ENCODE results near the gene MAN1B1.

DNA sequence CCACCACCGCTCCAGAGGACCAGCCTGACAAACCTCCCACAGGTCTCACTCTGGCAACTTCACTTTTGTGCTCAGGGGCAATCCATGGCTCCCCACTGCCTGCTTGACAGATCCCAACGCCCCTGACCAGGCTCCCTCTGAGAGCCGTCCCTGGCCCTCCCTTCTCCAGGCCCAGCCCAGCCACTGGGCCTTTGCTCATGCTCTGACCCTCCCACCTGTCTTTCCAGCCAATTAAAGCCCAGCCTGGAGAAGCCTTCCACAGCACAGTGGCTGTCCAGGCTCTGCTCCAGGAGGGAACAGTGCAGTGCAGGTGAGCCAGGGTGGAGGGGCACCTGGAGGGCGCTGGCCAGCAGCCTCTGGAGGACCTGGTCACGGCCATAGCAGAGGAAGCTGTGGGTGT lies 36.2 kb upstream of the MAN1B1 start:
- TF ChIP-seq RARB (CRISPR knock-in tag; IDR thresholded peaks at IDR 0.05) (no peak), PPARA (CRISPR knock-in tag; IDR thresholded peaks at IDR 0.05; ENCODE audit: borderline replicate concordance) (no peak), ZNF565 (CRISPR knock-in tag; conservative IDR thresholded peaks at IDR 0.05; ENCODE audit: low read depth) (no peak), ZFP3 (CRISPR knock-in tag; IDR thresholded peaks at IDR 0.05) (no peak), CSDC2 (CRISPR knock-in tag; IDR thresholded peaks at IDR 0.05) (no peak), ARNTL (CRISPR knock-in tag; IDR thresholded peaks at IDR 0.05; ENCODE audit: borderline replicate concordance, low read depth) (no peak), ZFP30 (CRISPR knock-in tag; IDR thresholded peaks at IDR 0.05) (no peak), TCF4 (CRISPR knock-in tag; IDR thresholded peaks at IDR 0.05; ENCODE audit: borderline replicate concordance) (no peak), GLIS3 (CRISPR knock-in tag; IDR thresholded peaks at IDR 0.05) (no peak), TOX (CRISPR knock-in tag; IDR thresholded peaks at IDR 0.05; ENCODE audit: borderline replicate concordance) (no peak)
- TF ChIP-seq, protein P1, sequence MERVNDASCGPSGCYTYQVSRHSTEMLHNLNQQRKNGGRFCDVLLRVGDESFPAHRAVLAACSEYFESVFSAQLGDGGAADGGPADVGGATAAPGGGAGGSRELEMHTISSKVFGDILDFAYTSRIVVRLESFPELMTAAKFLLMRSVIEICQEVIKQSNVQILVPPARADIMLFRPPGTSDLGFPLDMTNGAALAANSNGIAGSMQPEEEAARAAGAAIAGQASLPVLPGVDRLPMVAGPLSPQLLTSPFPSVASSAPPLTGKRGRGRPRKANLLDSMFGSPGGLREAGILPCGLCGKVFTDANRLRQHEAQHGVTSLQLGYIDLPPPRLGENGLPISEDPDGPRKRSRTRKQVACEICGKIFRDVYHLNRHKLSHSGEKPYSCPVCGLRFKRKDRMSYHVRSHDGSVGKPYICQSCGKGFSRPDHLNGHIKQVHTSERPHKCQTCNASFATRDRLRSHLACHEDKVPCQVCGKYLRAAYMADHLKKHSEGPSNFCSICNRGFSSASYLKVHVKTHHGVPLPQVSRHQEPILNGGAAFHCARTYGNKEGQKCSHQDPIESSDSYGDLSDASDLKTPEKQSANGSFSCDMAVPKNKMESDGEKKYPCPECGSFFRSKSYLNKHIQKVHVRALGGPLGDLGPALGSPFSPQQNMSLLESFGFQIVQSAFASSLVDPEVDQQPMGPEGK (CRISPR knock-in tag; IDR thresholded peaks at IDR 0.05; ENCODE audit: borderline replicate concordance), result no peak
- TF ChIP-seq, protein P2, sequence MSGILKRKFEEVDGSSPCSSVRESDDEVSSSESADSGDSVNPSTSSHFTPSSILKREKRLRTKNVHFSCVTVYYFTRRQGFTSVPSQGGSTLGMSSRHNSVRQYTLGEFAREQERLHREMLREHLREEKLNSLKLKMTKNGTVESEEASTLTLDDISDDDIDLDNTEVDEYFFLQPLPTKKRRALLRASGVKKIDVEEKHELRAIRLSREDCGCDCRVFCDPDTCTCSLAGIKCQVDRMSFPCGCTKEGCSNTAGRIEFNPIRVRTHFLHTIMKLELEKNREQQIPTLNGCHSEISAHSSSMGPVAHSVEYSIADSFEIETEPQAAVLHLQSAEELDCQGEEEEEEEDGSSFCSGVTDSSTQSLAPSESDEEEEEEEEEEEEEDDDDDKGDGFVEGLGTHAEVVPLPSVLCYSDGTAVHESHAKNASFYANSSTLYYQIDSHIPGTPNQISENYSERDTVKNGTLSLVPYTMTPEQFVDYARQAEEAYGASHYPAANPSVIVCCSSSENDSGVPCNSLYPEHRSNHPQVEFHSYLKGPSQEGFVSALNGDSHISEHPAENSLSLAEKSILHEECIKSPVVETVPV (CRISPR knock-in tag; IDR thresholded peaks at IDR 0.05), result no peak
